Measurements from ENCODE around the gene DDIT4L.

DNA sequence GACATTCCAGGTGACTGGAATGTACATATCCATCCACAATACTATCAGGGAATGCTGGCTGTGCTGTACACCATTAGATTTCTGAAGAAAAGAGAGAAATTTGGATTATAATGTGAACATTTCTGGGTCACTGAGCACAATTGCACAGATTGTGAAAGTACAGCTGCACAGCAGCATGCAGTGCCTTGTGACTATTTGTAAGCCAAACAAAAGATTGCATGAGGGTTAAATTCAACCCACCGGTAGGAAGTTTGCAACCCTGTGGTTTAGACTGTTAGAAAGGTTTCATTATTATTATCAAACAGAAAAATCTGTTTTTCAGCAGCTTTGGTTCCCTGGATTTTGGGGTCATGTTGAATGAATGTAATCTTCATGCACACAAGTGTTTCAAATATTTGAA is 24.5 kb downstream of the DDIT4L start:
- no peak for TF ChIP-seq TAF1 (IDR thresholded peaks at IDR 0.05; ENCODE audit: borderline replicate concordance, low read depth, low read length)
- no peak for TF ChIP-seq POLR2A (IDR thresholded peaks at IDR 0.05; ENCODE audit: low read depth, low read length)
- TF ChIP-seq POLR2AphosphoS5 (IDR thresholded peaks at IDR 0.05; ENCODE audit: low read depth, low read length) = no peak
